MV-4-11 (cell line): Measurements from ENCODE around the gene KIAA1671.

Source experiments
- DNase-seq: peaks from one replicate; lab custom pipeline; 2025; lab: John Stamatoyannopoulos, UW

The KIAA1671 gene

GRCh38 chr22:25045159-25045558, 92.6 kb downstream of the KIAA1671 start:
- no peak for DNase-seq

- DNase-seq: no peak
These were observed 95.6 kb downstream of the KIAA1671 start for GRCh38 chr22:25048071-25048470.

GRCh38 chr22:25048659-25049647, 96.4 kb downstream of the KIAA1671 start:
- peak; percentile 65 for DNase-seq

- DNase-seq: no peak
These were observed 97.3 kb downstream of the KIAA1671 start for GRCh38 chr22:25049770-25050169.

- no peak for DNase-seq
These were observed 98.0 kb downstream of the KIAA1671 start for GRCh38 chr22:25050566-25050965.

- no peak for DNase-seq
These were observed 98.6 kb downstream of the KIAA1671 start for GRCh38 chr22:25051073-25051472.

GRCh38 chr22:25051983-25052710, 99.6 kb downstream of the KIAA1671 start:
- DNase-seq: no peak

- DNase-seq: no peak
These were observed 100.8 kb downstream of the KIAA1671 start for GRCh38 chr22:25053153-25053805.

GRCh38 chr22:25054943-25055511, 102.5 kb downstream of the KIAA1671 start:
- DNase-seq: no peak

- no peak for DNase-seq
These were observed 104.7 kb downstream of the KIAA1671 start for GRCh38 chr22:25057013-25057881.

GRCh38 chr22:25059438-25059837, 106.9 kb downstream of the KIAA1671 start:
- DNase-seq: no peak

- DNase-seq: no peak
These were observed 108.1 kb downstream of the KIAA1671 start for GRCh38 chr22:25060522-25061071.

GRCh38 chr22:25061134-25061533, 108.6 kb downstream of the KIAA1671 start:
- DNase-seq: no peak

GRCh38 chr22:25061605-25062376, 109.3 kb downstream of the KIAA1671 start:
- DNase-seq: no peak

- DNase-seq: no peak
These were observed 110.0 kb downstream of the KIAA1671 start for GRCh38 chr22:25062386-25063085.

- no peak for DNase-seq
These were observed 112.5 kb downstream of the KIAA1671 start for GRCh38 chr22:25064894-25065560.

GRCh38 chr22:25066861-25067435, 114.4 kb downstream of the KIAA1671 start:
- no peak for DNase-seq

- peak; percentile 23 for DNase-seq
These were observed 115.4 kb downstream of the KIAA1671 start for GRCh38 chr22:25067851-25068421.
